Ureter (tissue), 1 donor: ENCODE results near the gene EFHC1. TPM values are rescaled to one million over a fixed set of nuclear protein-coding genes. Genes with fewer than 3 reads are reported as not detected.
"Not testable (repeated sequence)": the region's sequence is repeated elsewhere in the genome, so short reads cannot be mapped to it uniquely, and the experiment has no call there.

ENCODE experiments used
- DNase-seq: peaks from one replicate; pipeline ENCODE4 v3.0.0-alpha.2; 2020; ENCODE audit warnings: low spot score
- total RNA-seq: library from RNA; stranded (reverse); gene quantifications from one replicate; pipeline ENCODE4 v1.2.4, GENCODE V29; 2023
- donor health status: DM: yes; HTN: yes; CAD: no.

The EFHC1 gene
- total RNA-seq, result 20.4 TPM

- DNase-seq, result peak; percentile 98
Observed at GRCh38 chr6:52419809-52420667, at the start of gene EFHC1. EFHC1 (plus strand) TSS chr6:52420342; CDS start chr6:52420411, 69 bp downstream.

DNA sequence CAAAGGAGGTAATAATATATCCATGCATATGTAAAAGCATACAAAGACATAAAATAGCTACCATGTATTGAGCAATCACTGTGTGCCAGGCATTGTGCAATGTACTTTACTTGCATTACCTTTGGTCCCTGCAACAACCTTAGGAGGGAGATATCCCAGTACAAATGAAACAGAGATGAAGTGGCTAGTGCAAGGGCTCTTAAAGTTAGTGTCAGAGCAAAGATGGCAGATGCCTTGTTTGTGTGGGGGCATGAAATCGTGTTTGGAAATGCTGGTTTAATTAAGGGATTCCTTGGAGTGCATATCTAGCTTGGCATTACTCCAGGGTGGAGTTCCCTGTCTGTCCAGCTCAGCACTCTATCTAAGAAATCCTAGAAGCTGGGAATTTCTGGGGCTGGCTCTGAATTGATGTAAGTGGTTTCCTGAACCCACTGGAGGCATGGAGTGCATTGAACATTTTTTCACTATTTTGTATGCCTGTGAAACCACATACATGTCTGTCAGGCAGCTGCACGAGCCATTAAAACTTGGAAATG is 48.4 kb upstream of the EFHC1 start:
- DNase-seq, result no peak

DNA sequence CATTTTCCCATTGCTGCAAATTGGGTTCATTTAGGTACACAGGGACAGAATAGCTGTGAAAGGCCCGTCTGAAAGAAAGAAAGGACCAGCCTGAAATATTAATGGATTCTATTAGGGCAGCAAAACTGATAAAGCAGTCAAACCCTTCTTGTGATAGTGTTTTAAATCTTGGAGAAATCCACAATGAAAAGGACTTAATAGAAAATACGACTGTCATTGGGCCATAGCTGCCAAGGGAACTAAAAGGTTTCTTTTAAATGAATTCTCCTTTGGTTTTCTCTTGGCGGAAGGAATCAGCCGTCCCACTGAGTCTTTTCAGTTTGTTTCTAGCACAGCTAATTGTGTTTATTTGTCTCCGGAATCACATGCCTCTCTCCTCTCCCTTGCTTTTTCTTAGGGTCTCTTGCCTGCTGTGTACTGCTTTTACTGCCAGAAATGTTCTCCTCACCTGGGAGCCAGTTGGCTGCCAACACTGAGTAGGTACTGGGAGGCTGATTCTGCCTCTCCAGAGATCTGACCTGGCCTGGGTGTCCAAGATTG is 46.9 kb upstream of the EFHC1 start:
- no peak for DNase-seq

DNA sequence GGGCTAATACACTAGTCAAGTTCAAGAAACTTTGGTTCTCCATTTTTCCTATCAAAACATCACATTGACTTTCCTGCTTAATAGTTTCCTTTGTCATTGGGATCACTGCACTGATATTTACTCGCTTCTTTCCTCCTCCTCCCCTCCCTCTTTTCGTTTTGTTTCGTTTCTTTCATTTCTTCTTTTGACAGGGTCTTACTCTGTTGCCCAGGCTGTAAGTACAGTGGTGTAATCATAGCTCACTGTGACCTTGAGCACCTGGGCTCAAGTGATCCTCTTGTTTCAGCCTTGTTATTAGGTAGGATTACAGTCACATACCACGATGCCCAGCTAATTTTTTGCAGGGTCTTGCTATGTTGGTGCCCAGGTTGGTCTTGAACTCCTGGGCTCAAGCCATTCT is 45.9 kb upstream of the EFHC1 start:
- no peak for DNase-seq

DNA sequence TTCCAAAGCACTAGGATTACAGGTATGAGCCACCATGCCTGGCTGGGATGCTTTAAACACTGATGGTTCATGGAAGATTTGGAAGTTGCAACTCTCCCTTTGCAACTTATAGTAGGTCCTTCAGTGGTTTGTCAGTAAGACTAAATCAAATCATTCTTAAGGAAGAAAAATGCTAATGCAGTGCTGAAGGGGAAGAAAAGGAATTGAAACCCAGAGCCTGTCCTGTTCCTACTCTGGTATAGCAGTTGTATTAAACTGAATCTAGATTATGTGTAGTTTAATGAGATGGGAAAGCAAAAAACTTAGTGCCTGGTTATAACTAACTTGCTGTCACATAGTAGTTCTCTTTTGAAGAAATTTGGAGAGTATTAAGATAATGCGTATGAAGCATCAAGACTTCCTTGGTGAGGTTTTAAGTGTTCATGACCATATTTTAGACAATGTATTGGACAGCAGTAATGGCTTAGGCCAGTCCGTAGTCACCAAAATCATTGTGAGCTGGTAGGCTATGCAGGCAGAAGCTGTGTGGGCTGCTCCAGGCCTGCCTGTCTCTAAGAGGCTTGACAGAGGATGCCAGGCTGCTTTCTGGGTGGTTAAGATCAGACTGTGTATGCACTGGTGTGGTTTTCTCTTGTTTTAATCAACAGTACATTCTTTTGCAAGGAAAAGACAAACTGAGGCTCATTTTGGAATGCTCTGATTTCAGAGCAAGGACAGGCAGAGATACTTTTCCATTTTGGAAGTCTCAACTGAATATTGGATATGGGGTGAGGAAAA is 44.2 kb upstream of the EFHC1 start:
- no peak for DNase-seq

DNA sequence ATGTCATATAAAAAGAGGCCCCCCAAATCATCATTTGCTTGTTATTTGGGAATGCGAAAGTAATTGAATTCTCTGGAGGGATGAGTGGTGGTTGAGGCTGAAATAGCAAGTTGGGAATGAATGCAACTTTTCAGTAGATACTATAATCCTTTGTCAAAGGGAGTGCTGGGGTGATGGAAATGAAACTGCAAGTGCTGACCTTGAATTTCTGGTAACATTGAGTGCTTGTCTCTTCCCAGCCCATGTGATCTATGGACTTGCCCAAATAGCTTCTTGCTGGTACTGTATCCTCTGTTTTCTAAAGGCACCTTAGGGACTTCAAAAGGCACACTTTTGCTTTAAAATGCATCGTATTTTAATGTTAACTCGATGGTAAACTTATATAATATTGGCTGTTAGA is 43.4 kb upstream of the EFHC1 start:
- no peak for DNase-seq

GRCh38 chr6:52377538-52378221 is 42.5 kb upstream of the EFHC1 start:
- DNase-seq, result no peak

DNA sequence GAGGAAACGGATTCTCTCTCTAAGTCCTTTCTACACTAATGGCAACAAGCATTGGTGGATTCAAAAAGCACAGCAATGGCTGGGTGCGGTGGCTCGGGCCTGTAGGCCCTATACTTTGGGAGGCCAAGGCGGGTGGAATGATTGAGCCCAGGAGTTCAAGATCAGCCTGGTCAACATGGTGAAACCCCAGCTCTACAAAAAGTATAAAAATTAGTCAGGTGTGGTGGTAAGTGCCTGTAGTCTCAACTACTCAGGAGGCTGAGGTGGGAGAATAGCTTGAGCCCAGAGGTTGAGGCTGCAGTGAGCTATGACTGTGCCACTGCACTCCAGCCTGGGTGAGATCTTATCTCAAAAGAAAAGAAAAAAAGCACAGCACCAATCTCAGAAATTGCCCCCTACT is 38.9 kb upstream of the EFHC1 start:
- no peak for DNase-seq

DNA sequence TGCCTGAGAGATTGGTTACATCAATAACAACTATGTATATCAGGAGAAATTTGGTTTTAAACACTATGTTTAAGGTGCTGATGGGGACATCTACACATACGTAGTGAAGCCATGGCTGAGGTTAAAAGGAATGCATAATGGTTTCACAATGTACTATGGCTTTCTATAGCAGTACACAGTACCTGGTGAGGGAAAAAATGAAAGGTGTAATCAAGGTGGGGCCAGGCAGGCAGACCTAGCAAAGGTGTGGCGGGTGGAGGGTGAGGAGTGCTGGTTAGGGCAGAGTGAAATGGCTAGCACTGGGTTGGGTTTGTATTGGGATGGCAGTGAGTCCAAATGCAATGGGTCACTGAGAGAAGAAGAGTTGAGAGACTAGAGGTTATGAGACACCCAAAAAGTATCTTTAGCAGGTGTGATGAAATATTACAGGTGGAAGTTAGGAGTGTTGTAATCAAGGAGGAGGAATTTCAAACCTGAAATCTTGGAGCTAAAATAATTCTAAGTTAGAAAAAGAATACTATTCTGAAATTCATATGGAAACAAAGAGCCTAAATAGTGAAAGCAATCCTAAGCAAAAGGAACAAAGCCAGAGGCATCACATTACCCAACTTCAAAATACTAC is 35.9 kb upstream of the EFHC1 start:
- no peak for DNase-seq

DNA sequence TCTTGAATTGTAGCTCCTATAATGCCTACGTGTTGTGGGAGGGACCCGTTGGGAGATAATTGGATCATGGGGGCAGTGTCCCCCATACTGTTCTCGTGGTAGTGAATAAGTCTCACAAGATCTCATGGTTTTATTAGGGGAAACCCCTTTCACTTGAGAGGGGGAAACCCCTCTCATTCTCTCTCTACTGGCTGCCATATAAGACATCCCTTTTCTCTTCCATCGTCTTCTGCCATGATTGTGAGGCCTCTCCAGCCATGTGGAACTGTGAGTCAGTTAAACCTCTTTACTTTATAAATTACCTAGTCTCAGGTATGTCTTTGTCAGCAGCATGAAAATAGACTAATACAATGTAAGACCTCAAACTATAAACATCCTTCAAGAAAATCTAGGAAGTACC is 35.1 kb upstream of the EFHC1 start:
- no peak for DNase-seq

GRCh38 chr6:52388119-52388518 is 32.0 kb upstream of the EFHC1 start:
- DNase-seq, result not testable (repeated sequence)

DNA sequence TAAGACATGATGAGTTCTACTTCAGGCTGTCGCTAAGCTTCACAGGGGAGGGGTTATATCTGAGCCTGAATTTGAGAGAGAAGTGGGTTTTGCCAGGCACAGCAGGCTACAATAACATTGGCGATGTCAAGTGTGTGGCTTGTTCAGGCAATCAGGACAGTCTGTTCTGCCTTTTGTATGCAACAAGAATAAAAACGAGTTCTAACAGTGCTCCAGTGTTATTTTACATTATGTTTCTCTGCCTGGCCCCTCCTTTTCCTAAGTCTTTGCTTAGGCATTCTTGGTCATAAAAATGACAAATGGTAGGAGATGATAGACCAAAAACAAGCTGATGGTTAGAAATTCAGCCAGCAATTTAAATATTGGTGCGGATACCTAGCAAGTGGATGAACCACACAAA is 31.4 kb upstream of the EFHC1 start:
- DNase-seq, result no peak

DNA sequence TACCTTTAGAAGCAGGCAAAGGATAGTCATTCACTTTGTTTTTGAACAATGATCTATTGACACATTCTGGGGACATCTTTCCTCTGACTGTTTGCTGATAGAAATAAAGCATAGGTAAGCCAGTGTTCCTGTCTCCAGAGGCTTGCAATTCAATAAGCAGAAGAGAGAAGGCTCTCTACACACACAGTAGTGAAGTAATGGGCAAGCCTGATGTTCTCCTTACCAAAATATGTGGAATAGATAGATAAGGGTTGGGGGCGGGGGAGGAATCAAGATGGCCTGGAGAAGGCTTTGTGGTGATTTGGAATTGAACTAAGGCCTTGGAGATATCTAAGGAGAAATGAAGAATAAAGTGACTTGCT is 30.9 kb upstream of the EFHC1 start:
- DNase-seq, result no peak

- peak; percentile 76 for DNase-seq
Observed at GRCh38 chr6:52389626-52390360, 30.3 kb upstream of the EFHC1 start.

- DNase-seq, result no peak
Observed at GRCh38 chr6:52390361-52390727, 29.8 kb upstream of the EFHC1 start.

- DNase-seq, result no peak
Observed at GRCh38 chr6:52391599-52391998, 28.5 kb upstream of the EFHC1 start.

- DNase-seq, result no peak
Observed at GRCh38 chr6:52392944-52393343, 27.2 kb upstream of the EFHC1 start.

DNA sequence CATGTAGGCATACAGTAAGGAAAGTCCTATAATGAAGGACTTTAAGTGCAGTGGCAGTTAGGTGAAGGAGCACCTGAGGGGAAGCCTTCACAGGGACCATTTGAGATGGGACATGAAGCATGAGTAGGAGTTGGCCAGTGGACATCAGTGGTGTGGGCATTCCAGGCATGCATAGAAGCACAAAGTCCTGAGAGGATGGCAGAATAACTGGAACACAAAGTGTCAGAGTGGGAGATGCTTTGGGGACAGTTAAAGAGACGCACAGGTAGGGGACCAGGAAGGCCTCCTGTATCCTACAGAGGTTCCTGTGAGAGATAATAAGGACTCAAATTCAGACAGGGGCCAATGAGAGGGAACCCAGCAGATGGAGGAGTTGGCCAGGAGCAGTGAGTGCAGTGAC is 26.4 kb upstream of the EFHC1 start:
- no peak for DNase-seq

DNA sequence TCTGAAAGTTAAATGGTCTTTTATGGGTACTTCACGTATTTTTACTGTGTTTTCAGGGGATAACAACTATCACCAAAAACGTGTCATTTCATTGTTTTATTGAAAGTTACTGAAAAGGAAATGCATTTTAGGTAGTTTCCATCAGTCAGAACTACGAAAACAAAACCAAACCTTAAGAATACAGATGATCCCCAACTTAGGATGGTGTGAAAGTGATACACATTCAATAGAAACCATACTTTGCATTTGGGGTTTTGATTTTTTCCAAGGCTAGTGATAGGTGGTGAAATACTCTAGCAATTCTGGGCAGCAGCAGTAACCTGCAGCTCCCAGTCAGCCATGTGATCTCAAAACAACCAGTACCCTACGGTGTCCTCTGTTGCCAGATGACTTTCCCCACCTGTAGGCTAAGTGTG is 25.9 kb upstream of the EFHC1 start:
- no peak for DNase-seq

GRCh38 chr6:52395969-52396368 is 24.2 kb upstream of the EFHC1 start:
- DNase-seq, result no peak
